GM21381 (cell line): ENCODE results near the gene NAALADL2.
"Not testable (repeated sequence)": the region's sequence is repeated elsewhere in the genome, so short reads cannot be mapped to it uniquely, and the experiment has no call there.

ENCODE experiments used
- ATAC-seq: cut with Tn5 transposase; IDR thresholded peaks from one replicate; pipeline ENCODE4 v1.9.1; 2021; ENCODE audit warnings: mild to moderate bottlenecking, moderate library complexity; ENCODE audit not compliant: unreplicated experiment

NAALADL2 gene

DNA sequence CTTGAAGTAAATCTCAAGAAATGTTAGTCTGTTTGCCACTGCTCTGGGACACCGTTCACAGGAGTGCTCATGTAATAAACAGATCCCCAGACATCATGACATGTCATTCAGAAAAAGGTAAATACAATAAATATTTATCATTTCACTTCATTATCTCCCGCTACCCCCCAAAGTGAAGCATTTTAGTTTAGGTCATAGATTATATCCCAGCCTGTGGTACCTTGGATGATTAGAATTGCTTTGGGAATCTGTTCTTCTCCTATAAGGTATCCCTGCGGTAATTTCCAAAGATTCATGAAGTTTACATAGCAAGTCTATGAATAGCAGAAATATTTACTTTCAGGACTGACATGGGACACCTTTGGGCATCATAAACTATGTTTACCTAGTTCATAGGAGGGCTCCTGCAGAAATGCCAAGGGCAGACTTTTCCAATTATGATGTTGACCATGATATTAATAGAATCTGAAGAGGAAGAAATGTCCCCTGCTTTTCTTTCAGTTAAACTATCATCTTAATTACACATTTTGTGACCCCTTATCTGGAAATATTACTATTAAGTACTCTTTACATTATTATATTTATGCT is 268.0 kb downstream of the NAALADL2 start:
- no peak for ATAC-seq

DNA sequence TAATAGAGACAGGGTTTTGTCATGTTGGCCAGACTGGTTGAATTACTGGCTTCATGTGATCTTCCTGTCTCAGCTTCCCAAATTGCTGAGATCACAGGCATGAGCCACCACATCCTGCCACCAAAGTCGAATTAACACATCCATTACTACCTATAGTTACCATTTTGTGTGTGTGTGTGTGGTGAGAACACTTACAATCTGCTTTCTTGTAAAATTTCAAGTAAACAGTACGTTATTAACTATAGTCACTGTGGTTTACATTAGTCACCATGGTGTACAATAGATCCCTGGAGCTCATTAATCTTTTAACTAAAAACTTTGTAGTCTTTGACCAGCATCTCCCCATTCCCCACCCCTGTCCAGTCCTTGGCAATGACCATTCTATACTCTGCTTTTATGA is 270.0 kb downstream of the NAALADL2 start:
- no peak for ATAC-seq

DNA sequence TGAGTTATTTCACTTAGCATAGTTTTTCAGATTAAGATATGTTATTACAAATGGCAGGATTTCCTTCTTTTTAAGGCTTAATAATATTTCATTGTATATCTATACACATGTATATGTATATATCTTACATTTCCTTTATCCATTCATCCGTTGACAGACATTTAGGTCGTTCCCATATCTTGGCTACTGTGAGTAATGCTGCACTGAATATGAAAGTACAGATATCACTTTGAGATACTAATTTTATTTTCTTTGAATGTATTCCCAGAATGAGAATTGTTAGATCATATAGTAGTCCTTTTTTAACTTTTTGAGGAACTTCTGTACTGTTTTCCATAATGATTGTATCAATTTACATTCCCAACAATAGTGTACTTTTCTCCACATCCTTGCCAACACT is 270.4 kb downstream of the NAALADL2 start:
- no peak for ATAC-seq

DNA sequence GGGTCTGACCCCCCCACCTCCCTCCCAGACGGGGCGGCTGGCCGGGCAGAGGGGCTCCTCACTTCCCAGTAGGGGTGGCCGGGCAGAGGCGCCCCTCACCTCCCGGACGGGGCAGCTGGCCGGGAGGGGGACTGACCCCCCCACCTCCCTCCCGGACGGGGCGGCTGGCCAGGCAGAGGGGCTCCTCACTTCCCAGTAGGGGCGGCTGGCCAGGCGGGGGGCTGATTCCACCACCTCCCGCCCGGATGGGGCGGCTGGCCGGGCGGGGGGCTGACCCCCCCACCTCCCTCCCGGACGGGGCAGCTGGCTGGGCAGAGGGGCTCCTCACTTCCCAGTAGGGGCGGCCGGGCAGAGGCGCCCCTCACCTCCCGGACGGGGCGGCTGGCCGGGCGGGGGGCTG is 272.7 kb downstream of the NAALADL2 start:
- not testable (repeated sequence) for ATAC-seq

DNA sequence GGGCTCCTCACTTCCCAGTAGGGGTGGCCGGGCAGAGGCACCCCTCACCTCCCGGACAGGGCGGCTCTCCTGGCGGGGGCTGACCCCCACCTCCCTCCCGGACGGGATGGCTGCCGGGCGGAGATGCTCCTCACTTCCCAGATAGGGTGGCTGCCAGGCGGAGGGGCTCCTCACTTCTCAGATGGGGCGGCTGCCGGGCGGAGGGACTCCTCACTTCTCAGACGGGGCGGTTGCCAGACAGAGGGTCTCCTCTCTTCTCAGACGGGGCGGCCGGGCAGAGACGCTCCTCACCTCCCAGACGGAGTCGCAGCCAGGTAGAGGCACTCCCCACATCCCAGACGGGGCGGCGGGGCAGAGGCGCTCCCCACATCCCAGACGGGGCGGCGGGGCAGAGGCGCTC is 273.6 kb downstream of the NAALADL2 start:
- ATAC-seq = not testable (repeated sequence)

DNA sequence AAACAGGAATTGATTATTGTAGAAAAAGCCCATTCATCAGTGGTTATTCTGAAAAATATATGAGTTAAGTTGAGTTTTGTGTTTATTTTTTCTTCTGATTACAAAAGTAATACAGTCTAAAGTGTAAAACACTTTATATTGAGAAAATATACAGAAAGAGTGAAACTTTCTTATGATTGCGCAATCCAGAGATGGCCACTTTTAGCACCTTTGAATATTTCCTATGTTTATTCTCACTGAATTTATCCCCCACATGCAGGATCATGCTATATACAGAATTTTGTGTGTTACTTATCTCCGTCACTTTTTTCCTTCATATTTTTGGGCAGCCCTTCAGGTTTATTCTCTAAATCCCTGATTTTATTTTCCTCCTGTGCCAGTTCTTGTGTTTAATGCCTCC is 285.2 kb downstream of the NAALADL2 start:
- no peak for ATAC-seq

DNA sequence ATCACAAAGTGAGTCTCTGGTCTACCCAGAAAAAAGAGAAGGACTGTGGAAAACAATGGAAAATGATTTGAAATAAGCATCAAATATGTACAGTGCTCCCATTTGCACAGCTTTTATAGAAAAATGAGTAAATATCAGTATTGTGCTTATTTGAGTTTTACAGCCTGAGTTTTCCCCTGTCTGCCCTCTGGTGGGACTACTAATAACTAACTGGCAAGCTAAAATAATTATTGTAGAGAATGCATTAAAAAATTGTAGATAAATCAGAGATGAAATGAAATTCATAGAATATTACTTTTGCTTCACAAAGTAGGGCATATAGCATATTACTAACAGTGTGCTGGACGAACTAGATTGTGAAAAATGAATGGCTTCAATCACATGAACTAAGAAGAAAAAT is 287.1 kb downstream of the NAALADL2 start:
- ATAC-seq = no peak

DNA sequence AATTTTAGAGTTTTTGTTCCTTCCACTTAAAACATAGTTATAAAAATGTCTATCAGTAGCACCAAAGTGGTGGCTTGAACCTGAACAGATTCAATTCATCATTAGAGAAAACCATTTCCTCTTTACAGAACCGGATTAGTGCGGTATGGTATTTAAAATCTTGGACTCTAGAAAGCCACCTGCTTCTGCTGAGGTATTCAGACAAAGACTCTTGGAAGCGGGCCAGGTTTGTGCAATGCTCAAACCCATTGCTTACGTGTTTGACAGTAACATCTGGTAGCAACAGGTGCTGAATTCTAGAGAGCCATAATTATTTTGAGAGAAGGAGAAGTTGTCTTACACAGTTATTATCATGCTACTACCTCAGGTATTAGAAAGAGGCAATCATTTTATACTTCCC is 290.5 kb downstream of the NAALADL2 start:
- no peak for ATAC-seq

DNA sequence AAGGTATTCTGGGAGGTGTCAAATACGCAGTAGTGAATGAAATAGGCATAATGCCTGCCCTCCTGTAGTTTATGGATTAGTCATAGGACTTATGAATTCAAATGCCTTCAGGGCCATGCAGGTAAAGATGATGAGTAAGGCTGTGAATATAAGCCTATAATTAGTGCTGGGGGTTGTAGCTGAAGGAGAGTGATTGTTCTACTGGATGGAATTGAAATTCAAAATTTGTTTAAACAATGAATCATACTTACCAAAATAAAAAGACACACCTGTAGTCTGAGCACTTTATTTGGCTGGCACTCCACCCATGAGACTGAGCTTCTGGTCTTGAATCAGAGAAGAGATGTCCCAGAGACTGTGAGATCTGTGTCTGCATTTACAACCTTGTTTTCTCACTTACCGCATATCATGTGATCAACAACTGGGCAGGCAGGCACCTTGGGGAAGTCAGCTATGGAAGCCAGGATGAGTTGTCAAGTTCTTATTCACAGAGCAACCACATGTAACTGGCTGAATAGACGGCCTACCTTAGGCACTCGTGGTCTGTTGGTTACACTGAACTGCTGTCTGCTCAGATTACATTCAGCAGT is 291.8 kb downstream of the NAALADL2 start:
- no peak for ATAC-seq

DNA sequence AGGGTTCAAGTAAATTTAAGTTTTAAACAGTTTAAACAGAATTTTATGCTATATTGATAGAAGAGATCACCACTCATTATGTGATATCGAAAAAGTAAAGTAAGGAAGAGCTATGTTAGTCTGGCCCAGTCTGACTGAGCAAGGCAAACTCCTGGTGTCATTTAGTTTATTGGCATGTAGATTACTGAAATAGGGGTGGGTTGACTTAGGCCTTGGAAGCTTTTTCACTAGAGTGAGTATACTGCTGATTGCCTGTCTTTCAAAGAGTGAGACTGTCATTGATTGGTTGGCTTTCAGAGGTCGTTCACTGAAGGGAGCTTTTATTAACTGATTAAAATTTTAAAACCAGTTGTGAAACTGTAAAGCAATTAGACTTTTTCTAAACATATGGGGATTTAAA is 294.5 kb downstream of the NAALADL2 start:
- ATAC-seq = no peak

DNA sequence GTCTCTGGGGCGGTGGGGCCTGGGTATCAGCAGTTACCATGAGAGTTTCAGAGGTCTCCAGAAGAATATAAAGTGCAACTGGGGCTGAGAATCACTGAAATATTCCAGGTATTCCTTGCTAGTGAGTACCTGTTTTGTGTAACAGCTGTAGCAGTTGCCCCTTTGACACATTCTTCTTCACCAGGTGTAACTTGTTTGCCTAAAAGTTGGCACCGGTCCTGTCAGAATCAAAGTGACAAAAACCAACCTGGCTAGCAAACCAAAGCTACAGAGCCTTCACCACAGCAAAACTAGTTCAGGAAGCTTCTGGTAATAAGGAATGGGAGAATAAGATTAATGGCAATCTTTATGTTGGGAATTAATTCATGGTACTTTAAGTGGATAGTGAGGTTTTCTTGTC is 296.0 kb downstream of the NAALADL2 start:
- no peak for ATAC-seq

DNA sequence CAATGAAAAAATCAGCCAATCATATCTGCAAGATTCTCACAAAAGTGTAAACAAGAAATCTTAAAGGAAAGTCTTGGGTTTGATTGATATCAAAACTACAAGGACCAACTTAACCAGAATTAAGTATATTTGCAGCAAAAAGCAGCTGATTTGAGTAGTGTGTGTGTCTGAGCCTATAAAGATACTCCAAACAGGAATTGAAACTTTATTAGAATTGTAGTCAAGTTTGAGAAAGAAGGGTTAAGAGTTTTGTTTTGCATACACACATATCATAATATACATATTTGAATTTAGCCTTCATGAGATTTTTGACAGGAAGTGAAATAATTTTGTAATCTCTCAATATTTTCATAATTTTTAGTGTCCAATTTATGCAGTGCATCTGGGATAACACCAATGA is 300.1 kb downstream of the NAALADL2 start:
- no peak for ATAC-seq

DNA sequence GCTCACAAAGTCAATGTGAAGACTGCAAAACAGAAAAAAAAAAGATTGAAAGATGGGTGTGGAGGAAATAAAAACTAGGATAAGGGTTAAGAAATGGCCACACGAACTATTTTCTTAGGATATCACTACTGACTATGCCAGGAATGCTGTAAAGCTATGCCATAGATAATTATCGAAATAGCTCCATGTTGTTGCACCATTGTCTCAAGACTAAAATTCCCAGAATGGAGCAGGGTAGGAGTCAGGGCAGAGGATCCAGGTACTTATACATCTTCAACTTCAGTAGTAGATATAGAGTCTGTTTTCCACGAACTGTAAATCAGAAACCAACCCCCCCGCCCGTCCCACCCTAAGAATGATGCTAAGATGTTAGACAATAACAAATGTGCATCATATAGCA is 302.2 kb downstream of the NAALADL2 start:
- ATAC-seq = no peak

DNA sequence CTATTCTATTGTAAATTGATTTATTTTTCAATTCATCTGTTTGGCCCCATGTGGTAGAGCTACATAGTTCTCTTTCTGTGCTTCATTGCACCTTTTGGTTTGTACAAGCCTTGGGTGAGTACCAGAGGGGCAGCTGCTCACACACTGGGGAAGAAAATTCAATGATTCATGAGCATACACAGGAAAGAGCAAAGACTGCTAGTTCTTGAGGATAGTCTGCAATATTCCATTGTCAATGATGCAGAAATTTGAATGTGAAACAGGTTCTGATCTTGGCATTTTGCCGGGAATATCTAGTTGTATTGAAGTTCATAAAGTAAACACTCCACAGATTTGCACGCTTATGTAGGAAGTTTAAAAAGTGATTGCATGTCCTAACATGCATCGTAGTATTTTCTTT is 304.6 kb downstream of the NAALADL2 start:
- ATAC-seq = no peak

DNA sequence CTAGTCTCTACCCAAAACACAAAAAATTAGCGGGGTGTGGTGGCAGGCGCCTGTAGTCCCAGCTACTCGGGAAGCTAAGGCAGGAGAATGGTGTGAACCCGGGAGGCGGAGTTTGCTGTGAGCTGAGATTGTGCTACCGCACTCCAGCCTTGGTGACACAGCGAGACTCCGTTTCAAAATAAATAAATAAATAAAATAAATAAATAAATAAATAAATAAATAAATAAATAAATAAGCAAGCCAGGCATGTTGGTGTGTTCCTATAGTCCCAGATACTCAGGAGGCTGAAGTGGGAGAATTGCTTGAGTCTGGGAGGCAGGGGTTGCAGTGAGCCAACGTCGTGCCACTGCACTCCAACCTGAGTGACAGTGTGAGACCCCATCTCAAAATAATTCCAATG is 314.0 kb downstream of the NAALADL2 start:
- ATAC-seq = not testable (repeated sequence)

DNA sequence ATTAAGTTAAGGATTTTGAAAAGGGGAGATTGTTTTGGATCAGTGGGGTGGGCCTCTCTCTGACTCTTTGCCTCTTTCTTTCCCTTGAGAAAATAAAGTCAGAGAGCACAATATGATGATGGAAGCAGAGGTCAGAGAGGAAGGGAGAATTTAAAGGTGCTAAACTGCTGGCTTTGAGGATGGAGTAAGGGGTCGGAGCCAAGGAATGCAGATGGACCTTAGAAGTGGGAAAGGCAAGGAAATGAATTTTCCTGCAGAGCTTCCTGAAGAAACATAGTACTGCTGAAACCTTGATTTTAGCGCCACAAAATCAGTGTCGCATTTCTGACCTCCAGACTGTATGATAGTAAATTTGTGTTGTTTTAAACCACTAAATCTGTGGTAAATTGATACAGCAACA is 317.4 kb downstream of the NAALADL2 start:
- ATAC-seq = no peak

DNA sequence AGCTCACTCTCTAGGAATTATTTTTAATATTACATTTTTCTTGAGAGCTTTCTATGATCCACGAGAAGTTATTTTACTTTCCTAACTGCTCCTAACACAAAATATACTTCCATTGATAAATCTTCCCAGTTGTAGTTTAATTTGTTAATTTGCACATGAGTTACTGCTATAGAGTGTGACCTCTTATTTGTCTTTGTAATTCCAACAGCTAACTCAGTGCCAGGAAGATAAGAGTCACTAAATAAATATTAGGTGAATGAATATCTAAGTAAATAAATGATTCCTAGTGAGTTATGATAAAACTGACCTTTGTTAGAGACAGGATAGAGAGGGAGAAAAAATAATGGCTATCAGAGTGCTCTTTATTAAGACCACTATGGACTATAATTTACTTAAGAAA is 319.9 kb downstream of the NAALADL2 start:
- no peak for ATAC-seq

DNA sequence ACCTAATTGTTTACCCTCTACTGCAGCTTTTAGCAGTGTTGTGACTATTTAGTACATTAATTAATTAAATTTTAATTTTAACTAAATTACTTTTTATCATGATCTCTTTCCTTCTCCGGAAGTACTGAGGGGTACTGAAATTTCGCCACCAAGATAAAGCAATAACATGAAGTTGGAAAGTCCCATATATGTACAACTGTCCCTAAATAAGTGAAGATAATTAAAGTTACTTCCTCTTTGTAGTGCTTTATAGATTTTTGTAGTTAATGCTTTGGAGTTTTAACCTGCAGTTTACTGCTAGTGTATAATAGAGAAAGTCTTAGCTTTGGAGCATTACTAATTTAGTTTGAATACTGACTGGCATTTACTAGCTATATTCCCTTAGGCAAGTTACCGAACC is 325.3 kb downstream of the NAALADL2 start:
- ATAC-seq = no peak

DNA sequence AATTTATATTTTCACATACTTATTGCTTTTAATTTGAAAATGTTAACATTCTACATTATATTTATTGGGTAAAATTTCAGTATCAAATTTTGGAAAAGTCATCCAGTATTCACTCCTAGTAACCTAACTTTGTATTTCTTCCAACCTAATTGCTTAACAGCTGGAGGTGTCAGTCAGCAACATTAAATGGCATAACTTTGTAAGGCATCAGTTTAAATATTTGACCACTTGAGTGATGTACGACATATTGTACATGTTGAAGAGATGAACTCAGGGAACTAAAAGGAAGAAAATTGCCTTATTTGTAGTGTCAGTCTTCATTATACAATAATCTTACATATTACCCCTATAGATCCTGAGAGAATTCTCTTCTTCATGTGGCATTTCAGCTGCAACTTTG is 326.8 kb downstream of the NAALADL2 start:
- ATAC-seq = no peak

DNA sequence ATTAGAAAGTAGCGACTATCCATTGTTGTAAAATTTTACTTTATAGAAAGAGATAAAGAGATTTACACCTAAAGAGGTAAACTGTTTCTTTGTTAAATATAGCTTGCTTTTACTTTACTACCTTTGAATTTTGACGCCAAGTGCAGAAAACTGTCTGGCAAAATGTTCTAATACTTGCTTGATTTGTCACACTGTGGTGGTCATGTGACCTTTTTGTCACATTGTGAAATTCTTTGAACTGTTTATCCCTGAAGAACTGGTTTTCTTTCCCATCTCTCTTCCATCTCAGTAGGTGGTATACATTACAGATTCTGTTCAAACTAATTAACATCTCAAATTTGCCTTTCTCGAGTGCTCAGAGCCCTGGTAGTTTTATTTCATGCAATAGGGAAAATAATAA is 327.4 kb downstream of the NAALADL2 start:
- ATAC-seq = no peak

DNA sequence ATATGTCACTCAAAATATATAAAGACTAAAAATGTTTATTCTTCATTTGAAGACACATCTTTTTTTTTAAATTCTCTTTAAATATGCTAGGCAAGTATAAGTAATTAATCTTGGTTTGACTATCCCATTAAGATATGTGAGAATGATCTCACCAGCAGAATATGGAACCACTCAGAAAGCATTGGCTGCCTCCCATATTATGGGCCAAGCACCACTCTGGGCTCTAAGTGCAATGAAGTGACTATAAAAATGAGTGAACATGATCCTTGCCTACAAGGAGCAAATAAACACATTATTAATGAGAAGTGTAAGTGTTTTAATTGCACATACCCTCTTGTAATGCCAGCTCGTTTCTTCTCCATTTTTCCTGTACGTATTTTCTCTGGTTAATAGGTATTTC is 328.5 kb downstream of the NAALADL2 start:
- ATAC-seq = no peak

DNA sequence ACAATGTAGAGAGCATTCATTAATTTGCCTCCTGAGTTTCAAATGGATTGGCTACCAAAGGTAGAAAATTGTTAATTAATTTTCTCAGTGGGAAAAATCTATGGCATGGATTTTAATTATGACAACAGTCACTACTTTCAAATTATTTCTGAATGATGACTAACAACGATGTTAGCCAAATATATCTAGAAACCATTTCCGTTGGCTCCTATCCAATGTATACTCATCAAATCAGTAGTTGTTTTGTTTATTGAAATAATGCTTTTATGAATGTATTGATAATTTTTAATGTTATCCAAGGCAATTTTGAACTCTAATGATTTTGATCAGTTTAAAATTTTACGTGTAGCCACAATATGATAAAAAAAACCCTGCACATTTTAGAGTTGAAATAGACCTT is 333.4 kb downstream of the NAALADL2 start:
- no peak for ATAC-seq

DNA sequence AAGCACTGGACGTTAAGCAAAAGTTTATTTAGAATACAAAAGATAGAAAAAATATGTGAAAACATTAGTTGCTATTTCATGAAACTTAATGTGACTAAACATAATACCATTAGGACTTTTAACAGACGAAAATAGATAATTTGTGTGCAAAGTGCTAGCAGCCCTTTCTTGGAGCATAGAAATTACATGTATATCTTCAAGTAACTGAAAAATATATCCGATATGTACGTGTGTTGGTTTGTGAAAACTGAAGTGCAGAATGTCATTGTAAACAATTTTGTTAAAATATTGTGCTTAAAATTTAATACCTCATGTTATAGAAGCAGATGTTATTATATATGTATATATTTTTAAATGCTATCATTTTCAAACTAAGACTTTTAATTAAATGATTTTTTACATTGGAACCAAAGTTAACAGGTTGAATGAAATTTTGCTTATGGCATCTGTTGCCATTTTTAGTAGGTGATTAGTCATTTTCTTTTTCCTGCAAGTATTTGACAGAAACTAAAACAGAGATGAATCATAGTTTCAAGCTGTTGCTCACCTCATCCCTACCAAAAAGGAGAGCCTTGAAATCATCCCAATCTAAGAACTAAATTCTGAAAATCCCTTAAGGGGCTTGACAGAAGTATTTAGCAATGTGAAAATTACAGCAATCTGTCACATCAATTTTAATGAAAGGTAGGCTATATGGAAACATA is 334.8 kb downstream of the NAALADL2 start:
- ATAC-seq = peak; percentile 61
